Prostate gland (tissue), 2 donors: Measurements from ENCODE around the gene ARRDC1. TPM values are rescaled to one million over a fixed set of nuclear protein-coding genes. Genes with fewer than 3 reads are reported as not detected.
A peak's percentile ranks its signal among the peaks of the same experiment; 100 is the strongest.

Source experiments
- DNase-seq: peaks from one replicate; pipeline ENCODE4 v3.0.0-alpha.2; 2019; ENCODE audit warnings: low spot score
- H3K27ac ChIP-seq, 2 donors: fragments of 200-600 bp; sonication (generic); 2 replicates each; pipeline ENCODE4 v1.5.1; 2017 to 2019
- H3K27me3 ChIP-seq: fragments of 200-600 bp; sonication (generic); replicated peaks from 2 replicates; pipeline ENCODE4 v1.5.1; 2019; ENCODE audit not compliant: insufficient read depth
- H3K36me3 ChIP-seq, 2 donors: fragments of 200-600 bp; sonication (generic); 1 replicate in 1 of 2; 2 replicates in 1 of 2; pipeline versions ENCODE4 v1.5.1 to v1.8.1; 2017 to 2019
- H3K4me1 ChIP-seq: fragments of 200-600 bp; sonication (generic); replicated peaks from 2 replicates; pipeline ENCODE4 v1.5.1; 2019
- H3K4me3 ChIP-seq, 2 donors: fragments of 200-600 bp; sonication (generic); 2 replicates each; pipeline ENCODE4 v1.5.1; 2017 to 2019
- H3K9me3 ChIP-seq: fragments of 200-600 bp; sonication (generic); 2 replicates; pipeline ENCODE4 v1.5.1; 2017
- CTCF ChIP-seq, 4 experiments: fragments of 200-600 bp in 2 of 4; fragments of 450-650 bp in 2 of 4; sonication (generic) in 2 of 4; IDR thresholded peaks; 1 replicate in 3 of 4; 2 replicates in 1 of 4; pipeline ENCODE4 v1.5.1; 2016 to 2019; ENCODE audit warnings: antibody characterized with exemption in 4 of 4, mild to moderate bottlenecking in 2 of 4, moderate library complexity in 2 of 4
- POLR2A ChIP-seq: fragments of 450-650 bp; IDR thresholded peaks from one replicate; pipeline ENCODE4 v1.6.1; 2016; ENCODE audit warnings: antibody characterized with exemption, mild to moderate bottlenecking
- POLR2AphosphoS5 ChIP-seq: sonication (generic); formaldehyde crosslinking; IDR thresholded peaks from one replicate; pipeline ENCODE4 v1.6.1; 2017; ENCODE audit warnings: antibody characterized with exemption
- WGBS: methylation state at CpG from one replicate; pipeline ENCODE4 v1.1.5; 2018; 5-methylcytosine and 5-hydroxymethylcytosine counted together
- intact Hi-C: fragments of 100-400 bp; cut with DNase I; formaldehyde crosslinking; loops from one replicate; pipeline ENCODE4 v1.14.2; 2022
- total RNA-seq, 2 donors: library from RNA; depleted of rRNA; stranded (reverse); fragments of >200 nt; gene quantifications; one replicate each; pipeline ENCODE4 v1.1.0, GENCODE V29; 2016

ARRDC1 gene
- total RNA-seq, 2 donors from 2014 or later = 123 to 126 TPM

DNA sequence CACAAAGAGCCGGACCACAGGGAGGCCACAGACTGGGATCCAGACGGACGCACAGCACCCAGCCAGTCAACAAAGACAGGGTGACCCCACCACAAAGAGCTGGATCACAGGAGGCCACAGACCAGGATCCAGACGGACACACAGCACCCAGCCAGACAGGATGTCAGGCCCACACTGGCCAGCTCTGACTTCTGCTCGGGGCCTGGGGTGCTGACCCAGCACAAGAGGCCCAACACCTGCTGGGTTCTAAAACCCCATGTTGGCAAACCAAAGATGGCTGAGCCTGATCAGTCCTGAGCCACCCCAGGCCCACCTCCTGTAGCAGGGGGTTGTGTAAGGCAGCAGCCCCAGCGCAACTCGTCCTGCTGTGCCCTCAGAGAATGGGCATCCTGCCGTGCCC is 21.5 kb upstream of the ARRDC1 start:
- no peak for DNase-seq
- TF ChIP-seq POLR2A (no peak), CTCF (IDR thresholded peaks at IDR 0.05) (no peak), POLR2AphosphoS5 (no peak)
- Histone ChIP-seq H3K27ac (no peak overlapping the region), H3K36me3 (peaks cover 5 to 11% of the 10 kb centered on the region in 2 donors), H3K27me3 (no peaks in the 10 kb centered on the region), H3K4me3 (no peak overlapping the region), H3K9me3 (no peaks in the 10 kb centered on the region), H3K4me1 (peaks cover 9% of the 10 kb centered on the region)
- intact Hi-C loops = no loop called here
- 77% methylated on average over 7 of the region's 8 CpGs for WGBS

- H3K36me3 ChIP-seq = peaks cover 5 to 11% of the 10 kb centered on the region in 2 donors
- intact Hi-C loops = no loop called here
- 94% methylated on average over 14 of the region's 14 CpGs for WGBS
These were observed 18.6 kb upstream of the ARRDC1 start for GRCh38 chr9:137586854-137587253.

DNA sequence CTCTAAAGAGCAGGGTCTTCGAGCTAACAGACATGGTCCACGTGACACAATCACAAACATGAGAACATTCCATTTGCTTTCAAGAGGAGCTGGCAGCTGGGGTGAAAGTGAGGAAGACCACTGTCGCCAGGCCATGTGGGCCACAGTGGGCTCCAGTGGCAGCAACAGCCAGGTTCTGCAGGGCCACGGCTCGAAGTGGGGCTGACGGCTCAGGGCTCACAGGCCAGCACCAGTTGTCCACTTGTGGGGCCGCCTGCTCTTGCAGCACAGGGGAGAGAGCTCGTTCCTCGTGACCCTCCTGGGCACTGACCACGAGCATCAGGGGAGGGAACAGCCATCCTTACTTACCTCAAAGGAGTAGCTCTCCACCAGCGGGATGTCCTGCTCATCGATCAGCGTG is 17.2 kb upstream of the ARRDC1 start:
- no peaks in the 10 kb centered on the region for H3K9me3 ChIP-seq
- peaks cover 12% of the 10 kb centered on the region for H3K4me1 ChIP-seq
- H3K27ac ChIP-seq = no peak overlapping the region
- H3K4me3 ChIP-seq = no peak overlapping the region
- no peak for DNase-seq
- intact Hi-C loops = no loop called here
- no peak for TF ChIP-seq POLR2A
- TF ChIP-seq CTCF (IDR thresholded peaks at IDR 0.05) = no peak
- no peak for TF ChIP-seq POLR2AphosphoS5
- WGBS = 82% methylated on average over 13 of the region's 13 CpGs
- peaks cover 0 to 11% of the 10 kb centered on the region in 2 donors for H3K36me3 ChIP-seq
- H3K27me3 ChIP-seq = no peaks in the 10 kb centered on the region

More at GRCh38 chr9:137586854-137587253, 18.6 kb upstream of the ARRDC1 start:
- no peak overlapping the region for H3K4me3 ChIP-seq
- no peak for DNase-seq
- no peak overlapping the region for H3K27ac ChIP-seq
- peaks cover 12% of the 10 kb centered on the region for H3K4me1 ChIP-seq
- H3K27me3 ChIP-seq = no peaks in the 10 kb centered on the region
- TF ChIP-seq CTCF (IDR thresholded peaks at IDR 0.05) (no peak), POLR2AphosphoS5 (no peak), POLR2A (no peak)
- no peaks in the 10 kb centered on the region for H3K9me3 ChIP-seq

- peaks cover 12% of the 10 kb centered on the region for H3K4me1 ChIP-seq
- peak overlapping the region; percentile 61 to 73 for H3K4me3 ChIP-seq
- intact Hi-C loops = no loop called here
- DNase-seq = no peak
- WGBS = 73% methylated on average over 6 of the region's 6 CpGs
- H3K36me3 ChIP-seq = peaks cover 0 to 11% of the 10 kb centered on the region in 2 donors
- TF ChIP-seq POLR2A = no peak
- H3K27ac ChIP-seq = peak overlapping the region in 1 of 2 donors; percentile 39
- no peaks in the 10 kb centered on the region for H3K27me3 ChIP-seq
- no peaks in the 10 kb centered on the region for H3K9me3 ChIP-seq
These were observed 16.6 kb upstream of the ARRDC1 start for GRCh38 chr9:137588891-137589290.

DNA sequence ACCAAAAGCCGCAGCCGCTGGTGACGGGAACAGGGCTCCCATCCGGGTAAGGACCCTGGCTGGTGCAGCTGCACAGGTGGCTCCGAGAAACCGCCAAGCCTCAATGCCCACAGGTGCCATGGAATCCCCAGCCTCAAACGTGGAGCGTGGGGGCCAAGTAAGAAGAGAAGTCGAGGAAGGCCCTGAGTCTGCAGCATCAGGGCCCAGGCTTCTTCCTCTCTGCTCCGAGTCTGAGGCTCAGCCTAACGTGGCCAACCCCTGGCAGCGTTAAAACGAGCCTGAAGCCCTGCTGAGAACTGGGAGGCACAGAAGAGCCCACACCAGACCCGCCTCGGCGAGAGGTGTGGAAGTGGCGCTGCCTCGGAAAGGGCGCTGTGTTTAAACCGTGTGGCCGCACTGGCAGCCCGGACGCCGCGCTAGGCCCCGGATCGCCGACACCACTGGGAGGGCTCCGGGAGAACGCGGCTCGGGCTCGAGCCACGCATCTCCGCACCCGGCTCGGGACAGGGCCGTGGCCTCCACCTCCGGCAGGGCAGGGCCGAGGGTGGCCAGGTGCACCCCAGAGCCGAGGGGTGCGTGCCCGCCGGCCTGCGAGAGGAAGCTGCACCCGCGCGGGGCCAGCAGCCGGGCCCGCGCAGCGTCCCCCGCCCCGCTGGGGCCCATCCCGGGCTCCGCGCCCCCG is 15.9 kb upstream of the ARRDC1 start:
- DNase-seq = no peak
- peaks cover 12% of the 10 kb centered on the region for H3K4me1 ChIP-seq
- peaks cover 0 to 11% of the 10 kb centered on the region in 2 donors for H3K36me3 ChIP-seq
- peak overlapping the region; percentile 61 to 73 for H3K4me3 ChIP-seq
- intact Hi-C loops = no loop called here
- WGBS = 10% methylated on average over 30 of the region's 58 CpGs
- H3K9me3 ChIP-seq = no peaks in the 10 kb centered on the region
- H3K27me3 ChIP-seq = no peaks in the 10 kb centered on the region
- TF ChIP-seq POLR2A = no peak
- no peak for TF ChIP-seq POLR2AphosphoS5
- TF ChIP-seq CTCF (IDR thresholded peaks at IDR 0.05) = no peak
- H3K27ac ChIP-seq = peak overlapping the region in 1 of 2 donors; percentile 39
